NCI-H748 (cell line): ENCODE measurements around the gene ZKSCAN1.

Experiments used
- DNase-seq: peaks from one replicate; lab custom pipeline; 2025; ENCODE audit not compliant: unreplicated experiment; lab: John Stamatoyannopoulos, UW

Gene ZKSCAN1

GRCh38 chr7:100077205-100077604 lies 61.8 kb downstream of the ZKSCAN1 start:
- DNase-seq = no peak

- DNase-seq = no peak
These were observed 63.7 kb downstream of the ZKSCAN1 start for GRCh38 chr7:100079024-100079560.

- peak; percentile 81 for DNase-seq
These were observed 65.6 kb downstream of the ZKSCAN1 start for GRCh38 chr7:100080907-100081534.

GRCh38 chr7:100081535-100082102 lies 66.2 kb downstream of the ZKSCAN1 start, which contains the start of gene ZNF3:
TSS of gene ZNF3 (minus strand) at chr7:100081723. CDS start at chr7:100077357, 4,366 bp downstream.
- peak; percentile 98 for DNase-seq

GRCh38 chr7:100082978-100083377 lies 67.6 kb downstream of the ZKSCAN1 start:
- no peak for DNase-seq

GRCh38 chr7:100085515-100085914 lies 70.1 kb downstream of the ZKSCAN1 start:
- DNase-seq = no peak

GRCh38 chr7:100087055-100087750 lies 71.8 kb downstream of the ZKSCAN1 start:
- DNase-seq = no peak

GRCh38 chr7:100088095-100088620 lies 72.8 kb downstream of the ZKSCAN1 start:
- no peak for DNase-seq

GRCh38 chr7:100088621-100089457 lies 73.4 kb downstream of the ZKSCAN1 start, which contains the start of gene COPS6:
TSS of gene COPS6 (plus strand) at chr7:100088969. CDS start at chr7:100088991, 22 bp downstream.
- peak; percentile 82 for DNase-seq

- no peak for DNase-seq
These were observed 74.2 kb downstream of the ZKSCAN1 start for GRCh38 chr7:100089458-100090196.

GRCh38 chr7:100090527-100091410 lies 75.4 kb downstream of the ZKSCAN1 start:
- DNase-seq = peak; percentile 28
